Left lung (tissue), 10 donors: ENCODE measurements around the gene BNIP3. TPM values are rescaled to one million over a fixed set of nuclear protein-coding genes. Genes with fewer than 3 reads are reported as not detected.
A peak's percentile ranks its signal among the peaks of the same experiment; 100 is the strongest.

Experiments used
- ATAC-seq: fragments of 200-7000 bp; cut with Tn5 transposase; one replicate; pipeline ENCODE4 v1.9.1; 2020; ENCODE audit warnings: moderate library complexity
- DNase-seq, 4 donors: peaks; one replicate each; pipeline ENCODE4 v3.0.0-alpha.2; 2013 to 2020
- H3K27ac ChIP-seq, 2 donors: fragments of 200-600 bp; sonication (generic) in 1 of 2; one replicate each; pipeline versions ENCODE4 v1.5.0 to v1.8.0; 2020 to 2021
- H3K27me3 ChIP-seq, 2 donors: fragments of 200-600 bp; sonication (generic) in 1 of 2; one replicate each; pipeline versions ENCODE4 v1.5.0 to v1.8.0; 2020 to 2021
- H3K36me3 ChIP-seq, 2 donors: fragments of 200-600 bp; sonication (generic) in 1 of 2; one replicate each; pipeline versions ENCODE4 v1.5.0 to v1.8.0; 2020 to 2021
- H3K4me1 ChIP-seq, 2 donors: fragments of 200-600 bp; one replicate each; pipeline ENCODE4 v1.8.0; 2021
- H3K4me3 ChIP-seq, 2 donors: fragments of 200-600 bp; sonication (generic) in 1 of 2; one replicate each; pipeline versions ENCODE4 v1.5.0 to v1.8.0; 2020 to 2021; ENCODE audit warnings: mild to moderate bottlenecking in 1 of 2
- H3K9me3 ChIP-seq, 2 donors: fragments of 200-600 bp; sonication (generic) in 1 of 2; one replicate each; pipeline versions ENCODE4 v1.5.0 to v1.8.0; 2020 to 2021
- CTCF ChIP-seq, 2 donors: fragments of 200-600 bp; sonication (generic) in 1 of 2; IDR thresholded peaks; one replicate each; pipeline versions ENCODE4 v1.5.0 to v1.8.0; 2021; ENCODE audit warnings: antibody characterized with exemption in 2 of 2
- intact Hi-C, 2 donors: fragments of 100-400 bp; cut with DNase I; formaldehyde crosslinking; loops; one replicate each; pipeline versions ENCODE4 v1.11.2 to v1.14.2; 2022
- polyA plus RNA-seq, 6 donors: library from polyadenylated mRNA; unstranded; fragments of 120-200 nt; gene quantifications; one replicate each; pipeline ENCODE4 v1.2.1, GENCODE V29; 2013; ENCODE audit not compliant: insufficient read length in 6 of 6
- total RNA-seq, 2 donors: library from RNA; stranded (reverse); fragmentation: NEBNext Ultra II Directional; extraction: Animal tissue kit (Norgen Biotek cat#: 25700); gene quantifications; one replicate each; pipeline ENCODE4 v1.2.1, GENCODE V29; 2021
- donor health status: DM: no; HTN: yes; CAD: no.
- donor health status: DM: no; HTN: no; CAD: no.

BNIP3 gene
- total and polyA plus RNA-seq, 8 donors = 25.7 to 55.3 (median 36.1) TPM

GRCh38 chr10:132011024-132011423 is 29.3 kb upstream of the BNIP3 start:
- no peak for TF ChIP-seq CTCF (IDR thresholded peaks at IDR 0.05)
- Histone ChIP-seq H3K9me3 (no peaks in the 10 kb centered on the region), H3K4me1 (no peaks in the 10 kb centered on the region), H3K27me3 (no peaks in the 10 kb centered on the region), H3K36me3 (no peaks in the 10 kb centered on the region), H3K27ac (no peak overlapping the region), H3K4me3 (no peak overlapping the region)
- ATAC-seq (no peak), DNase-seq (no peak)
- intact Hi-C loops = no loop called here

- intact Hi-C loops = no loop called here
- Histone ChIP-seq H3K27ac (no peak overlapping the region), H3K9me3 (no peaks in the 10 kb centered on the region), H3K4me3 (no peak overlapping the region), H3K36me3 (no peaks in the 10 kb centered on the region), H3K4me1 (no peaks in the 10 kb centered on the region), H3K27me3 (no peaks in the 10 kb centered on the region)
- no peak for ATAC-seq
- no peak for TF ChIP-seq CTCF (IDR thresholded peaks at IDR 0.05)
- no peak for DNase-seq
Measured at GRCh38 chr10:132010483-132010882, 28.8 kb upstream of the BNIP3 start.

GRCh38 chr10:132009575-132009974 is 27.9 kb upstream of the BNIP3 start:
- no peaks in the 10 kb centered on the region for H3K4me1 ChIP-seq
- H3K4me3 ChIP-seq = no peak overlapping the region
- H3K36me3 ChIP-seq = no peaks in the 10 kb centered on the region
- DNase-seq (no peak), ATAC-seq (no peak)
- TF ChIP-seq CTCF (IDR thresholded peaks at IDR 0.05) = no peak
- H3K27ac ChIP-seq = no peak overlapping the region
- intact Hi-C loops = no loop called here
- no peaks in the 10 kb centered on the region for H3K9me3 ChIP-seq
- H3K27me3 ChIP-seq = no peaks in the 10 kb centered on the region

- H3K27me3 ChIP-seq = no peaks in the 10 kb centered on the region
- no peaks in the 10 kb centered on the region for H3K4me1 ChIP-seq
- H3K4me3 ChIP-seq = no peak overlapping the region
- intact Hi-C loops = no loop called here
- no peak for TF ChIP-seq CTCF (IDR thresholded peaks at IDR 0.05)
- H3K9me3 ChIP-seq = no peaks in the 10 kb centered on the region
- ATAC-seq (no peak), DNase-seq (peak in 1 of 4 donors; percentile 17)
- H3K36me3 ChIP-seq = no peaks in the 10 kb centered on the region
- no peak overlapping the region for H3K27ac ChIP-seq
Measured at GRCh38 chr10:132007681-132008080, 26.0 kb upstream of the BNIP3 start.

GRCh38 chr10:132006966-132007365 is 25.2 kb upstream of the BNIP3 start:
- intact Hi-C loops = no loop called here
- ATAC-seq (no peak), DNase-seq (no peak)
- no peaks in the 10 kb centered on the region for H3K36me3 ChIP-seq
- no peaks in the 10 kb centered on the region for H3K4me1 ChIP-seq
- no peak for TF ChIP-seq CTCF (IDR thresholded peaks at IDR 0.05)
- no peaks in the 10 kb centered on the region for H3K9me3 ChIP-seq
- H3K27me3 ChIP-seq = no peaks in the 10 kb centered on the region
- H3K27ac ChIP-seq = no peak overlapping the region
- no peak overlapping the region for H3K4me3 ChIP-seq
